Rectal smooth muscle tissue (tissue), 1 donor: ENCODE data around the gene SLC34A3.

Experiments
- H3K27ac ChIP-seq: one replicate; pipeline ENCODE4 v1.7.0; 2013; ENCODE audit warnings: low read depth, low read length, inconsistent platforms
- H3K27me3 ChIP-seq: one replicate; pipeline ENCODE4 v1.7.0; 2013; ENCODE audit warnings: low read length; ENCODE audit not compliant: control insufficient read depth, insufficient read depth
- H3K36me3 ChIP-seq: one replicate; pipeline ENCODE4 v1.7.0; 2013; ENCODE audit warnings: low read length; ENCODE audit not compliant: control insufficient read depth, insufficient read depth
- H3K4me1 ChIP-seq: one replicate; pipeline ENCODE4 v1.7.0; 2013; ENCODE audit warnings: low read length; ENCODE audit not compliant: control insufficient read depth, insufficient read depth
- H3K4me3 ChIP-seq: one replicate; pipeline ENCODE4 v1.7.0; 2013; ENCODE audit warnings: low read length
- H3K9ac ChIP-seq: one replicate; pipeline ENCODE4 v1.7.0; 2013; ENCODE audit warnings: low read length

Gene SLC34A3

DNA sequence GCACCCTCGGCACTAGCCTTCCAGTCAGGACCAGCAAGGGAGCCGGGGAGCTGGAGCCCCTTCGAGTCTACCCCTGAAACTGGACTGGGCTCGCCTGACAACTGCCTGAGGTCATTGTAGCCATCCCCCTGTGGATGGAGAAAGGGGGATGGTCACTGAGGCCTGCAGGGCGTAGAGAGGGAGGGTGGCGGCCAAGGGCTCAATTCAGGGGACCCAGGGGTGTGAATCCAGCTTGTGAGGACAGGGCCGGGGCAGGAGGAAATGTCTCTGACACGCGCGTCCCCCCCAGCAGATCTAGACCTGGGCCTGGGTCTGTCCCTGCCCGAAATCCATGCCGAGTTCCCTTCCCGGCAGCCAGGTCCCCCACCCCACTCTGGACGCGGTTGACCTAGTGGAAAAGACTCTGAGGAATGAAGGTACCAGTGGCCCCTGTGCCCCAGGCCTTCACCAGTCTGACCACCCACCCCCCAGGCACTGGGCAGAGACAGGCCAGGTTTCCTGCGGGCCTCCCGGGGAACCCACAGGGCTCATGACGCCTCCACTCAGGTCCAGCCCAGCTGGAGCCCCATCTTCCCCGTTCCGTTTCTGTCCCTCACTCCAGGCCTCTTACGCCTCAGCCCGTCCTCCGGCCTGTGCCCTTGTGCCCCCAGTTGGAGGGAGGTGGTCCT is 805 bp downstream of the SLC34A3 start:
- peaks cover 4% of the 10 kb centered on the region for H3K4me1 ChIP-seq
- no peak overlapping the region for H3K9ac ChIP-seq
- H3K27me3 ChIP-seq, result peaks cover 43% of the 10 kb centered on the region
- H3K27ac ChIP-seq, result no peak overlapping the region
- no peak overlapping the region for H3K4me3 ChIP-seq
- H3K36me3 ChIP-seq, result no peaks in the 10 kb centered on the region

DNA sequence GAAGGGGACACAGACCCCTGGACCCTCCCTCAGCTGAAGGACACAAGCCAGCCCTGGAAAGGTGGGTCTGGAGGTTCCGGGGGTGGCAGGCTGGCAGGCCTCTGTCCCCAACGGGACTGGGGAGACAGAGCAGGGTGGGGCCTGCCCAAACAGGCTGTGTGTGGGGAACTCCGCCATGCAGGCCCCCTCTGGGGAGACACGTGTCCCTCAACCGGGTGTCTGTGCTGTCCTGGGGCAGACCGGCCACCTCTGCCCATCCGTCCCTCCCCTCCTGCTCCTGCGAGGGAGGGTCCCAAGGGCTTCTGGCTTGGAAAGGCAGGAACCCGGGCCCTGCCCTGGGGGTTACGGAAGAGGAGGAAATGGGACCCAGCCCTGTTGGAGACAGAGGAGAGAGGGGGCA is 1.4 kb downstream of the SLC34A3 start:
- no peaks in the 10 kb centered on the region for H3K36me3 ChIP-seq
- H3K4me1 ChIP-seq, result peaks cover 9% of the 10 kb centered on the region
- H3K27ac ChIP-seq, result no peak overlapping the region
- H3K9ac ChIP-seq, result no peak overlapping the region
- peaks cover 43% of the 10 kb centered on the region for H3K27me3 ChIP-seq
- no peak overlapping the region for H3K4me3 ChIP-seq

DNA sequence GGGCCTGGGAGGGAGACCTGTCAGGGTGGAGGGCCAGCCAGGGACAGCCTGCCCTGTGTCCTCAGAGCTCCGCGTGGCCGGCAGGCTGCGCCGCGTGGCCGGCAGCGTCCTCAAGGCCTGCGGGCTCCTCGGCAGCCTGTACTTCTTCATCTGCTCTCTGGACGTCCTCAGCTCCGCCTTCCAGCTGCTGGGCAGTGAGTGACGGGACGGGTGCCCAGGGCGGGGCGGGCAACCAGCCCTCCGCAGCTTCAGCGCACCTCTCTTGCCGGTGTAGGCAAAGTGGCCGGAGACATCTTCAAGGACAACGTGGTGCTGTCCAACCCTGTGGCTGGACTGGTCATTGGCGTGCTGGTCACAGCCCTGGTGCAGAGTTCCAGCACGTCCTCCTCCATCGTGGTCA is 1.8 kb downstream of the SLC34A3 start:
- Histone ChIP-seq H3K9ac (no peak overlapping the region), H3K27ac (no peak overlapping the region), H3K27me3 (peaks cover 43% of the 10 kb centered on the region), H3K4me1 (peaks cover 9% of the 10 kb centered on the region), H3K36me3 (no peaks in the 10 kb centered on the region), H3K4me3 (no peak overlapping the region)

DNA sequence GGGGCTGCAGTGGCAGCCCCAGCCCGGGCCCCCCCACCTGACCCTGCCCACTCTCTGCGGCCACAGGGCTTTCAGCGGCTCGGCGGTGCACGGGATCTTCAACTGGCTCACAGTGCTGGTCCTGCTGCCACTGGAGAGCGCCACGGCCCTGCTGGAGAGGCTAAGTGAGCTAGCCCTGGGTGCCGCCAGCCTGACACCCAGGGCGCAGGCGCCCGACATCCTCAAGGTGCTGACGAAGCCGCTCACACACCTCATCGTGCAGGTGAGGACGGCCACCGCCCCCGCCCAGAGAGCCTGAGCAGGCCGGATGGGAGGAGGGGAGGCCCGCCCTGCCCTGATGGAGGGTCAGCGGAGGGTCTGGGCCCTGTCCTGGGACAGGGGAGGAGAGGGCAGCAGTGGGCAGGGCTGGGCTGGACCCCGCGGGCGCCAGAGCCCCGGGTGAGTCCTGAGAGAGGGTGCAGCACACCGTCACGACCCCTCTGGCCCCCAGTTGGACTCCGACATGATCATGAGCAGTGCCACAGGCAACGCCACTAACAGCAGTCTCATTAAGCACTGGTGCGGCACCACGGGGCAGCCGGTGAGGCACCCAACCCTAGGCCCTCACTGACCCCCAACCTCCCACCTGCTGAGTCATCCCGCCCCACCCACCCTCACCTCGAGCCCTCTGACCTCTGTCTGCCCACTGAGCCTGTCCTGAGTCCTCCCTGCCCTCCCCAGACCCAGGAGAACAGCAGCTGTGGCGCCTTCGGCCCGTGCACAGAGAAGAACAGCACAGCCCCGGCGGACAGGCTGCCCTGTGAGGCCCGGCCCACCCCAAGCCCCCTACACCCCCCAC is 2.7 kb downstream of the SLC34A3 start:
- no peak overlapping the region for H3K4me3 ChIP-seq
- no peak overlapping the region for H3K27ac ChIP-seq
- H3K4me1 ChIP-seq, result peaks cover 10% of the 10 kb centered on the region
- no peaks in the 10 kb centered on the region for H3K36me3 ChIP-seq
- peaks cover 42% of the 10 kb centered on the region for H3K27me3 ChIP-seq
- no peak overlapping the region for H3K9ac ChIP-seq

DNA sequence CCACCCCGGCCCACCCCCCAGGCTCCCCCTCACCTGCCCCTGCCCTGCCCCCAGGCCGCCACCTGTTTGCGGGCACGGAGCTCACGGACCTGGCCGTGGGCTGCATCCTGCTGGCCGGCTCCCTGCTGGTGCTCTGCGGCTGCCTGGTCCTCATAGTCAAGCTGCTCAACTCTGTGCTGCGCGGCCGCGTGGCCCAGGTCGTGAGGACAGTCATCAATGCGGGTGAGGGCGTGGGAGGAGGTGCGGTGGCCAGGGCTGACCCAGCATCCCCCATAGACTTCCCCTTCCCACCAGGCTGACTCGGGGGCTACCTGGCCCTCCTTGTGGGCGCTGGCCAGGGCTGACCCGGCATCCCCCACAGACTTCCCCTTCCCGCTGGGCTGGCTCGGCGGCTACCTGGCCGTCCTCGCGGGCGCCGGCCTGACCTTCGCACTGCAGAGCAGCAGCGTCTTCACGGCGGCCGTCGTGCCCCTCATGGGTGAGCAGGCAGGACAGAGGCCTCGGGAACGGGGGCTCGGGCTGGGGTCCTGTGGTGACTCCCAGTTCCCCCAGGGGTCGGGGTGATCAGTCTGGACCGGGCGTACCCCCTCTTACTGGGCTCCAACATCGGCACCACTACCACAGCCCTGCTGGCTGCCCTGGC is 3.5 kb downstream of the SLC34A3 start:
- Histone ChIP-seq H3K4me3 (no peak overlapping the region), H3K4me1 (peaks cover 11% of the 10 kb centered on the region), H3K36me3 (no peaks in the 10 kb centered on the region), H3K27ac (no peak overlapping the region), H3K27me3 (peaks cover 34% of the 10 kb centered on the region), H3K9ac (no peak overlapping the region)

DNA sequence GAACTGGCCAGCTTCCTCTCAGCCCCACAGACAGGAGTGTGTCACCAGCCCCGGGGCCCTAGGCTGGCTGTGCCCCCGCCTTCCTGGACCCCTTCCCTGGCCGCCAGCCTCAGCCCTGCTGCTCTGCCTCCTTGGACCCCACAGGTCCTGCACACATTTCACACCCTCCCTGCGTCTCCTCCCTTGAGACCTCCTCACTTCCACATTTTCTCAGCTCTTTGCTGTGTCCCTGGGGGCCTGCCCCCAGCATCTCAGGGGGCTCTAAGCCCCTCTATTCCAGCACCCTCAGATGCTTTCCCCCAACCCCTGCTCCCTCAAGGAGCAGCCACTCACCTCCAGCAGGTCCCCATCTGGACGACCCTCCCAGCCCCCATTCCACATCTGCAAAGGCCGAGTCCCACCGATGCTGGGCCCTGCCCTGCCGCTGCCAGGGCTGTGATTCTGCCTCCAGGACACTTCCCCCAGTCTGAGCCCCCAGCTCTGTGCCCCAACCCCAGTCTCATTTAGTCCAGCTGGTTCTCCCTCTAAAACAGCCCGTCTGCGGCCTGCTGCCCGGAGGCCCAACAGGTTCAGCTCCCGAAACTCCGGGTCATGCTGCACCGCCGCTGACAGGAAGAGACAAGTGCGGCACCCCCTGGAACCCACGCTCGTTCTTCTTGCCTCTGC is 4.2 kb downstream of the SLC34A3 start:
- no peak overlapping the region for H3K9ac ChIP-seq
- no peaks in the 10 kb centered on the region for H3K36me3 ChIP-seq
- peaks cover 29% of the 10 kb centered on the region for H3K27me3 ChIP-seq
- H3K4me1 ChIP-seq, result peaks cover 11% of the 10 kb centered on the region
- no peak overlapping the region for H3K27ac ChIP-seq
- H3K4me3 ChIP-seq, result no peak overlapping the region

DNA sequence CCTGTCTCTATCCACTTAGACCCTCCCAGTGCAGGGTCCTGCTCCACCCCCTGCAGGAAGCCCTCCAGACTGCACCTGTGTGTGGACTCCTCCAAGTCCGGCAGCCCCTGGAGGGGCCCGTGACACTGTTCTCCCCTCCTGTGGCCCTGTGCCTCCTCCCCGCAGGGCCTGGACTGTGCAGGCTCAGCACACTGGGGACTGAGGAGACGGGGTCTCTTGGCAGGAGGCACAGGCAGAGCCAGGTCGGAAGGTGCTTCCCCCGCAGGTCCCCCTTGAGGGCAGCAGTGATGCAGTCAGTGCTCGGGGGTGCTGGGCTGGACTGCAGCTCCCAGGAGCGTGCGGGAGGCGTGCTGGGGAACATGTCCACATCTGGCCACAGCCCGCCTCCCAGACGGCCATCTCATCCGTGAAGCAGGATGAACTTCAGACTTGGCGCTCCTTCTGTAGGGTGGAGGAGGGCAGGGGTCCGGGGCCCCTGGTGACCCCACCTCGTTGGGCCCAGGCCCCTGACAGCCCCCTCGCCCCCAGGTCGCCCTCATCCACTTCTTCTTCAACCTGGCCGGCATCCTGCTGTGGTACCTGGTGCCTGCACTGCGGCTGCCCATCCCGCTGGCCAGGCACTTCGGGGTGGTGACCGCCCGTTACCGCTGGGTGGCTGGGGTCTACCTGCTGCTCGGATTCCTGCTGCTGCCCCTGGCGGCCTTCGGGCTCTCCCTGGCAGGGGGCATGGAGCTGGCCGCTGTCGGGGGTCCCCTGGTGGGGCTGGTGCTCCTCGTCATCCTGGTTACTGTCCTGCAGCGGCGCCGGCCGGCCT is 4.9 kb downstream of the SLC34A3 start:
- Histone ChIP-seq H3K9ac (no peak overlapping the region), H3K4me1 (peaks cover 11% of the 10 kb centered on the region), H3K27ac (no peak overlapping the region), H3K4me3 (peak overlapping the region; percentile 2), H3K36me3 (no peaks in the 10 kb centered on the region), H3K27me3 (peaks cover 21% of the 10 kb centered on the region)

DNA sequence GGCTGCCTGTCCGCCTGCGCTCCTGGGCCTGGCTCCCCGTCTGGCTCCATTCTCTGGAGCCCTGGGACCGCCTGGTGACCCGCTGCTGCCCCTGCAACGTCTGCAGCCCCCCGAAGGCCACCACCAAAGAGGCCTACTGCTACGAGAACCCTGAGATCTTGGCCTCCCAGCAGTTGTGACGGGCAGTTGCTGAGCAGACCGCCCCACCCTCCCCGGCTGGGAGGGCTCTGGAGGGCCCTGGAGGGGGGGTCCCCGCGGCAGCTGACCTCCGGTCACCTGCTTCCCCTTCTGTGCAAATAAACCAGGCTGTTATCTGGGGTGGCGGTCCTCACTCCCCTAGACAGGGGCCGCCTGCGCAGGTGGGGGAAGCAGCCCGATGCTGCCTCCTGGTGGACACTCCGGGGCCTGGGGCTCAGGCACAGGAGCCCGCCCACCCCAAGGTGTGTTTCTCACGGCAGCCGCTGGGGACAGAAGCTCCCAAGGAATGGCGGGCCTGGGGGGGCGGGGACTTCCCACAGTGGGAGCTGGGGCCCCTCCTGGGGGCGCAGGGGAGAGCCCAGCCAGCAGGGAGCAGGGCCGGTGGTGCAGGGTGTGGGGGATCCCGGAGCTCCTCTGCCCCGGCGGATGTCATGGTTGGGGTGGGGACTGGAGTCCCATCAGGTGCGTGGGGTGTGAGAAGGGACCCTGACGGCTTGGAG is 5.7 kb downstream of the SLC34A3 start:
- Histone ChIP-seq H3K4me1 (peaks cover 11% of the 10 kb centered on the region), H3K27me3 (peaks cover 19% of the 10 kb centered on the region), H3K36me3 (no peaks in the 10 kb centered on the region), H3K9ac (no peak overlapping the region), H3K27ac (no peak overlapping the region), H3K4me3 (peak overlapping the region; percentile 41)

DNA sequence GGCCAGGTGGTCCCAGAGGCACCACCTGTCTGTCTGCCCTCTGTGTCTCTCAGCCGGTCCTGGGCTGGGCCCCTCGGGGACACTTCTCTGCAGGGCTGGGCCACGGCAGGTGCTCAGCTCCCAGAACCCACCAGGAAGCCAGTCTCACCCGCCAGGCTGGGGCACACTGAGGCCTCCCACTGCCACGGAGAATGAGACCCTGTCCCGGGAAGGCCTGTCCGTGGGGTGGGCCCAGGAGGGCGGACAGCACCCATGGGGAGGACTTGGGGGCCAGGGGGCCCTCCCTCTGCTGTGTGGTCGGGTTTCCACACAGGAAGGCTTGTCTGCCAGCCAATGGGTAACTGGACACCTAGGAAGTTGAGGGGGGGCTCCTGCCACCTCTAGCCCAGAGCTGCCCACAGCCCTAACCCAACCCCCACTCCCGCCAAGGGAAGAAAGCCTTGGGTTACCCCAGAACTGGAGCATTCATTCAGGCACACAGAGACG is 6.3 kb downstream of the SLC34A3 start:
- Histone ChIP-seq H3K4me1 (peaks cover 11% of the 10 kb centered on the region), H3K4me3 (peak overlapping the region; percentile 41), H3K9ac (no peak overlapping the region)

DNA sequence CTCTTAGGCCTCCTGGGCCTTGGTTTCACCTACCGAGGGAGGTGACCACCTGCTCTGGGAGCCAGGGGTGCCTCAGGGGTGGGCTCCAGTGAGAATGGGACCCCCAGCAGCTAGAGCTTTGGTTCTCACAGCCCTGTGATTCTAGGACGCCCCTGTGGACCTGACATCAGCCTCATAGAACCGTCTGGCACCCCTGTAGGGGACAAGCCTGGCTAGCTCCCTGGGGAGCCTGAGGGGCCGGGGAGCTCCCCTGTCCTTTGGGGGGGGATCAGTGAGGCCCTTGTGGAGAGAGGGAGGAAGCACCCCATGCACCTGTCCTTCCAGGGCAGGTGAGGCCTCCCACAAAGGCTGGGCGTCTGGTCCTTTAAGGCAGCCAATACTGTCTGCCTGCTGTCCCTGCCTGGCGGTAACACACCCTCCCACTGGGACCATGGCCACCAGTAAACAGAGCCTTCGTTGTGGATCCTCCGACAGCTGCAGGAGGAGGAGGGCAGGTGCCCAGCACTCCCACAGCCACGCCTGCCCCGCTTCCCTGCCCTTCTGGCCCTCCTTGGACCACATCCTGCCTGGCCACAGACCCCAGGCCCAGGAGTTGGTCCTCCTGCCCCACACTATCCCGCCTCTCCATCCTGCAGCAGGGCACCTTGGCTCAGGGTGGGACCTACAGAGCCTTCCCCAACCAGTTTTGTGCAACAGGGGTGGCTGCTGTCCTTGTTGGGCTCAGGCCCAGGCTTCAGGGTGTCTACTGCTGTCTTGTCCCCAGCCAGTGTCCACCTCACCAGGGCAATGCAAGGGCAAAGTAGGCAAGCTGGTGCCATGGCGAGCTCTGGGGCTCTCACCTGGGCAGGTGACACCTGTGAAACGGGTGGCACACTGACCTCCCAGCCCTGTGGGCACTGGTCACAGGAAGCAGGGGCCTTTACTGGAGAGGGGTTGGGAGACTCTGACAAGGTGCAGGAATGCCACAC is 7.3 kb downstream of the SLC34A3 start:
- Histone ChIP-seq H3K4me3 (peak overlapping the region; percentile 21), H3K27ac (no peak overlapping the region), H3K36me3 (peaks cover 7% of the 10 kb centered on the region), H3K9ac (no peak overlapping the region), H3K4me1 (peaks cover 20% of the 10 kb centered on the region), H3K27me3 (peaks cover 16% of the 10 kb centered on the region)

More for the DNA sequence above, 6.3 kb downstream of the SLC34A3 start:
- peaks cover 19% of the 10 kb centered on the region for H3K27me3 ChIP-seq
- H3K27ac ChIP-seq, result no peak overlapping the region
- H3K36me3 ChIP-seq, result no peaks in the 10 kb centered on the region
